ENCODE data around the gene FNDC1.

DNA sequence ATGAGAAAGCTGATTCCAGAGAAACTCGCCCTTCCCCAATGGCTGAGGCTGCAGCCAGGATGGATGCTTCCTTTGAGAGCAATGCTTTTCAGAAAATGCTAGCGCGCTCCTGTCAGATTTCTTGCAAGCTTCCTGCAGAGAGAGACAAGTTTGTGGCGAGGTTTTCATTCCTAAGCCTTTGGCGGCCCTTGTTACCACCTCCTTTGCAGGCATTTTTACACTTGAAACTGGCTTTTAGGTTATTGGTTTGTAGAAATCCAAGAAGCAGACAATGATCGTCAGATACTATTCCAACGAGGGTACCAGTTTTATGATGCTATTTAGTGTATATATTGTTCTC is 1.1 kb downstream of the FNDC1 start:
- TF ChIP-seq, protein P1, sequence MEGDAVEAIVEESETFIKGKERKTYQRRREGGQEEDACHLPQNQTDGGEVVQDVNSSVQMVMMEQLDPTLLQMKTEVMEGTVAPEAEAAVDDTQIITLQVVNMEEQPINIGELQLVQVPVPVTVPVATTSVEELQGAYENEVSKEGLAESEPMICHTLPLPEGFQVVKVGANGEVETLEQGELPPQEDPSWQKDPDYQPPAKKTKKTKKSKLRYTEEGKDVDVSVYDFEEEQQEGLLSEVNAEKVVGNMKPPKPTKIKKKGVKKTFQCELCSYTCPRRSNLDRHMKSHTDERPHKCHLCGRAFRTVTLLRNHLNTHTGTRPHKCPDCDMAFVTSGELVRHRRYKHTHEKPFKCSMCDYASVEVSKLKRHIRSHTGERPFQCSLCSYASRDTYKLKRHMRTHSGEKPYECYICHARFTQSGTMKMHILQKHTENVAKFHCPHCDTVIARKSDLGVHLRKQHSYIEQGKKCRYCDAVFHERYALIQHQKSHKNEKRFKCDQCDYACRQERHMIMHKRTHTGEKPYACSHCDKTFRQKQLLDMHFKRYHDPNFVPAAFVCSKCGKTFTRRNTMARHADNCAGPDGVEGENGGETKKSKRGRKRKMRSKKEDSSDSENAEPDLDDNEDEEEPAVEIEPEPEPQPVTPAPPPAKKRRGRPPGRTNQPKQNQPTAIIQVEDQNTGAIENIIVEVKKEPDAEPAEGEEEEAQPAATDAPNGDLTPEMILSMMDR (IDR thresholded peaks at IDR 0.05): no peak
- TF ChIP-seq POLR2A (IDR thresholded peaks at IDR 0.05): no peak

Measured in heart left ventricle (tissue), 13 donors.